ENCODE data around the gene RPEL1. TPM values are rescaled to one million over a fixed set of nuclear protein-coding genes. Genes with fewer than 3 reads are reported as not detected.

Gene RPEL1
- total and polyA plus RNA-seq, 8 donors: not detected

GRCh38 chr10:103232772-103233488 is 12.8 kb upstream of the RPEL1 start:
- Histone ChIP-seq H3K4me1 (peaks cover 7 to 45% (median 13%) of the 10 kb centered on the region in 4 donors), H3K36me3 (no peaks in the 10 kb centered on the region), H3K27ac (peak overlapping the region in 1 of 5 donors; percentile 73), H3K4me3 (no peak overlapping the region), H3K9me3 (no peaks in the 10 kb centered on the region), H3K27me3 (no peaks in the 10 kb centered on the region)
- intact Hi-C loops (cut with DNase I; ENCODE audit: low total_unique reads): loop anchor here (2.0 kb wide), 1 partner anchor 18 kb away; no protein-coding TSS in a partner anchor
- peak in 1 of 2 donors; percentile 11 for DNase-seq
- 65 to 82% (median 74%) methylated on average over 7 of the region's 7 CpGs for WGBS, 5 donors
- TF ChIP-seq EP300 (IDR thresholded peaks at IDR 0.05): no peak
- no peak for TF ChIP-seq CTCF (IDR thresholded peaks at IDR 0.05)
- no peak for TF ChIP-seq POLR2AphosphoS5 (IDR thresholded peaks at IDR 0.05)
- TF ChIP-seq POLR2A (IDR thresholded peaks at IDR 0.05): no peak

GRCh38 chr10:103235775-103236174 is 9.9 kb upstream of the RPEL1 start:
- intact Hi-C loops (cut with DNase I; ENCODE audit: low total_unique reads): no loop called here
- Histone ChIP-seq H3K27me3 (no peaks in the 10 kb centered on the region), H3K9me3 (no peaks in the 10 kb centered on the region), H3K4me3 (no peak overlapping the region), H3K27ac (no peak overlapping the region), H3K36me3 (no peaks in the 10 kb centered on the region), H3K4me1 (peaks cover 19 to 49% (median 28%) of the 10 kb centered on the region in 4 donors)
- TF ChIP-seq EP300 (IDR thresholded peaks at IDR 0.05) (no peak), CTCF (IDR thresholded peaks at IDR 0.05) (no peak)
- DNase-seq: no peak
- WGBS, 5 donors: 88 to 96% (median 93%) methylated on average over 2 of the region's 2 CpGs

GRCh38 chr10:103238506-103239252 is 7.0 kb upstream of the RPEL1 start:
- no peak overlapping the region for H3K4me3 ChIP-seq
- no peaks in the 10 kb centered on the region for H3K36me3 ChIP-seq
- TF ChIP-seq POLR2AphosphoS5 (IDR thresholded peaks at IDR 0.05) (peak in 2 of 3 donors; percentile 51 to 72), POLR2A (IDR thresholded peaks at IDR 0.05) (no peak)
- no peaks in the 10 kb centered on the region for H3K27me3 ChIP-seq
- peaks cover 23 to 47% (median 35%) of the 10 kb centered on the region in 4 donors for H3K4me1 ChIP-seq
- peak; percentile 75 to 91 for DNase-seq
- H3K9me3 ChIP-seq: no peaks in the 10 kb centered on the region
- WGBS, 5 donors: 52 to 67% (median 60%) methylated on average over 11 of the region's 11 CpGs
- H3K27ac ChIP-seq: peak overlapping the region; percentile 47 to 87 (median 77)
- intact Hi-C loops (cut with DNase I; ENCODE audit: low total_unique reads): no loop called here

- intact Hi-C loops (cut with DNase I; ENCODE audit: low total_unique reads): no loop called here
- peak; percentile 89 to 94 for DNase-seq
- H3K27ac ChIP-seq: peak overlapping the region; percentile 73 to 87 (median 77)
- no peak overlapping the region for H3K4me3 ChIP-seq
- H3K4me1 ChIP-seq: peaks cover 23 to 54% (median 39%) of the 10 kb centered on the region in 4 donors
- no peaks in the 10 kb centered on the region for H3K27me3 ChIP-seq
- TF ChIP-seq POLR2AphosphoS5 (IDR thresholded peaks at IDR 0.05) (peak in 2 of 3 donors; percentile 82 to 88), POLR2A (IDR thresholded peaks at IDR 0.05) (no peak)
- H3K36me3 ChIP-seq: no peaks in the 10 kb centered on the region
- no peaks in the 10 kb centered on the region for H3K9me3 ChIP-seq
- WGBS, 5 donors: 24 to 36% (median 30%) methylated on average over 6 to 7 of the region's 7 CpGs
Measured at GRCh38 chr10:103241262-103242011, 4.2 kb upstream of the RPEL1 start.
